Gastroesophageal sphincter (tissue), 4 donors: ENCODE data around the gene TPM3. TPM values are rescaled to one million over a fixed set of nuclear protein-coding genes. Genes with fewer than 3 reads are reported as not detected.
A peak's percentile ranks its signal among the peaks of the same experiment; 100 is the strongest.
"Not testable (repeated sequence)": the region's sequence is repeated elsewhere in the genome, so short reads cannot be mapped to it uniquely, and the experiment has no call there.

Experiments used
- ATAC-seq: fragments of 150-250 bp; one replicate; pipeline ENCODE4 v1.9.1; 2016; ENCODE audit warnings: mild to moderate bottlenecking, moderate library complexity
- H3K27ac ChIP-seq, 4 donors: fragments of 200-600 bp; sonication (generic) in 3 of 4; 1 replicate in 3 of 4; 2 replicates in 1 of 4; pipeline ENCODE4 v1.5.1; 2016 to 2019
- H3K27me3 ChIP-seq: fragments of 200-600 bp; sonication (generic); one replicate; pipeline ENCODE4 v1.5.1; 2019
- H3K36me3 ChIP-seq, 2 donors: fragments of 200-600 bp; sonication (generic); one replicate each; pipeline ENCODE4 v1.5.1; 2019; ENCODE audit warnings: control low read depth in 1 of 2
- H3K4me1 ChIP-seq, 3 donors: fragments of 200-600 bp; sonication (generic); 1 replicate in 2 of 3; 2 replicates in 1 of 3; pipeline ENCODE4 v1.5.1; 2016 to 2019; ENCODE audit warnings: control low read depth in 2 of 3
- H3K4me3 ChIP-seq, 2 donors: fragments of 200-600 bp; sonication (generic); one replicate each; pipeline ENCODE4 v1.5.1; 2019; ENCODE audit warnings: mild to moderate bottlenecking in 1 of 2, moderate library complexity in 1 of 2
- H3K9me3 ChIP-seq, 3 donors: fragments of 200-600 bp; sonication (generic); one replicate each; pipeline ENCODE4 v1.5.1; 2017 to 2019; ENCODE audit warnings: control low read depth in 2 of 3
- EP300 ChIP-seq: sonication (generic); formaldehyde crosslinking; IDR thresholded peaks from one replicate; pipeline ENCODE4 v1.6.1; 2017; ENCODE audit warnings: antibody characterized with exemption, mild to moderate bottlenecking
- POLR2A ChIP-seq, 2 donors: fragments of 450-650 bp; IDR thresholded peaks; one replicate each; pipeline ENCODE4 v1.6.1; 2017; ENCODE audit warnings: antibody characterized with exemption in 2 of 2, mild to moderate bottlenecking in 2 of 2, moderate library complexity in 1 of 2
- POLR2AphosphoS5 ChIP-seq: sonication (generic); formaldehyde crosslinking; IDR thresholded peaks from one replicate; pipeline ENCODE4 v1.6.1; 2017; ENCODE audit warnings: antibody characterized with exemption
- WGBS, 2 donors: methylation state at CpG; one replicate each; pipeline ENCODE4 v1.1.5; 2018; ENCODE audit warnings: low coverage in 1 of 2; 5-methylcytosine and 5-hydroxymethylcytosine counted together
- total RNA-seq, 4 donors: library from RNA; depleted of rRNA; stranded (reverse); fragments of >200 nt; gene quantifications; one replicate each; pipeline ENCODE4 v1.1.0, GENCODE V29; 2016
- TF ChIP-seq, protein P1 (sequence below), 4 experiments: fragments of 200-600 bp in 2 of 4; fragments of 450-650 bp in 2 of 4; sonication (generic) in 1 of 4; IDR thresholded peaks; one replicate each; pipeline ENCODE4 v1.5.1; 2017 to 2019; ENCODE audit warnings: antibody characterized with exemption in 4 of 4, mild to moderate bottlenecking in 2 of 4, moderate library complexity in 2 of 4

Gene TPM3
- total RNA-seq, 4 donors from 2014 or later, result 95.9 to 275 (median 151) TPM

DNA sequence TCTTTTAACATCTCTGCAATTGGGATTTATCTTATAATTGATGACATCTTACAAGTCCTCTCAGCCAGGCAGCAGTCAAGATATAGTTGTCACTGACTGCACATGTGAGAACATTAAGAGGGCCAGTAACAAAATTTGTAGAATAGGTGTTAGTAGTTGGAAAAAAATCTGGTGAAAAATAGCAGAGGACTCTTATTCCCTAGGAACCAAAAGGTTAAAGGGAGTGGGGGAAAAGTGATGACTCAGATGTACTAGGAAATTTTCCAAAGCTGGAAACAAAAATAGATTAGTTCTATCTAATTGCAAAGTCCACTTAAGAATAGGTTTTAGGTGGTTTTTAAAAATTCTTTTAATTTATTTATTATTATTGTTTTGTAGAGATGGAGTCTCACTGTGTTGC is 40.6 kb downstream of the TPM3 start:
- TF ChIP-seq POLR2AphosphoS5, result no peak
- no peak for TF ChIP-seq EP300
- H3K27ac ChIP-seq, result peak overlapping the region in 2 of 4 donors; percentile 14 to 35
- H3K27me3 ChIP-seq, result no peaks in the 10 kb centered on the region
- H3K36me3 ChIP-seq, result peaks cover 0 to 4% of the 10 kb centered on the region in 2 donors
- no peaks in the 10 kb centered on the region for H3K9me3 ChIP-seq
- H3K4me3 ChIP-seq, result no peak overlapping the region
- peaks cover 4 to 30% (median 10%) of the 10 kb centered on the region in 3 donors for H3K4me1 ChIP-seq
- no peak for ATAC-seq

DNA sequence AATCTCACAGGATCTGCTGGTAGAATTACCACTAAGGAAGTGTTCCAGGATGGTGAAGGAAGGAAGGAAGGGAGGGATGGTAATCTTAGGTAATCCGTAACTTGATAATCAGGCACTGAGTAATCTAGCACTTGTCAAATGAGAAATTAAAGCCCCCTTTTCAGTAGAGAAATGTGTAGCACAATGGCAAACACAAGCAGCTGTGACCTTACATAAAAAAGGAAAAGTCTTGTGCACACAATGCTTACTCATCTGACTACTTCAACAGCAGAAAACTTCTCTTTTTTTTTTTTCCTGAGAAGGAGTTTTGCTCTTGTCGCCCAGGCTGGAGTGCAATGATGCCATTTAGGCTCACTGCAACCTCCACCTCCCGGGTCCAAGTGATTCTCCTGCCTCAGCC is 43.1 kb downstream of the TPM3 start:
- WGBS, 2 donors, result 42 to 83% methylated on average over 1 to 3 of the region's 3 CpGs
- no peak overlapping the region for H3K4me3 ChIP-seq
- H3K27me3 ChIP-seq, result no peaks in the 10 kb centered on the region
- no peaks in the 10 kb centered on the region for H3K9me3 ChIP-seq
- no peak overlapping the region for H3K27ac ChIP-seq
- peaks cover 0 to 8% (median 0%) of the 10 kb centered on the region in 3 donors for H3K4me1 ChIP-seq
- no peak for ATAC-seq
- no peaks in the 10 kb centered on the region for H3K36me3 ChIP-seq
- no peak for TF ChIP-seq POLR2AphosphoS5
- TF ChIP-seq POLR2A (IDR thresholded peaks at IDR 0.05), result no peak
- TF ChIP-seq, protein P1, sequence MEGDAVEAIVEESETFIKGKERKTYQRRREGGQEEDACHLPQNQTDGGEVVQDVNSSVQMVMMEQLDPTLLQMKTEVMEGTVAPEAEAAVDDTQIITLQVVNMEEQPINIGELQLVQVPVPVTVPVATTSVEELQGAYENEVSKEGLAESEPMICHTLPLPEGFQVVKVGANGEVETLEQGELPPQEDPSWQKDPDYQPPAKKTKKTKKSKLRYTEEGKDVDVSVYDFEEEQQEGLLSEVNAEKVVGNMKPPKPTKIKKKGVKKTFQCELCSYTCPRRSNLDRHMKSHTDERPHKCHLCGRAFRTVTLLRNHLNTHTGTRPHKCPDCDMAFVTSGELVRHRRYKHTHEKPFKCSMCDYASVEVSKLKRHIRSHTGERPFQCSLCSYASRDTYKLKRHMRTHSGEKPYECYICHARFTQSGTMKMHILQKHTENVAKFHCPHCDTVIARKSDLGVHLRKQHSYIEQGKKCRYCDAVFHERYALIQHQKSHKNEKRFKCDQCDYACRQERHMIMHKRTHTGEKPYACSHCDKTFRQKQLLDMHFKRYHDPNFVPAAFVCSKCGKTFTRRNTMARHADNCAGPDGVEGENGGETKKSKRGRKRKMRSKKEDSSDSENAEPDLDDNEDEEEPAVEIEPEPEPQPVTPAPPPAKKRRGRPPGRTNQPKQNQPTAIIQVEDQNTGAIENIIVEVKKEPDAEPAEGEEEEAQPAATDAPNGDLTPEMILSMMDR (IDR thresholded peaks at IDR 0.05), result no peak
- no peak for TF ChIP-seq EP300

DNA sequence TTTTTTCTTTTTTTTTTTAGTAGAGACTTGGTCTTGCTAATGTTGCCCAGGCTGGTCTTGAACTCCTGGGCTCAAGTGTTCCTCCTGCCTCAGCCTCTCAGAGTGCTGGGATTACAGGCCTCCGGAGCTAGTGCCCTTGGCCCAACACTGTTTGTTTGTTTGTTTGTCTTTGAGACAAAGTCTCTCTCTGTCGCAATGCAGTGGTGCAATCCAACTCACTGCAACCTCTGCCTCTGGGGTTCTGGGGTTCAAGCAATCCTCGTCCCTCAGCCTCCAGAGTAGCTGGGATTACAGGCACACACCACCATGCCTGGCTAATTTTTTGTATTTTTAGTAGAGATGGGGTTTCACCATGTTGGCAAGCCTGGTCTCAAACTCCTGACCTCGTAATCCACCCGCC is 44.4 kb downstream of the TPM3 start:
- not testable (repeated sequence) for H3K36me3 ChIP-seq, H3K9me3 ChIP-seq, H3K27me3 ChIP-seq, H3K4me1 ChIP-seq, H3K4me3 ChIP-seq, ATAC-seq, H3K27ac ChIP-seq
- WGBS, 2 donors, result 67% methylated on average over 1 of the region's 5 CpGs; no CpG with 5 or more reads in 1 of the 2 donors

DNA sequence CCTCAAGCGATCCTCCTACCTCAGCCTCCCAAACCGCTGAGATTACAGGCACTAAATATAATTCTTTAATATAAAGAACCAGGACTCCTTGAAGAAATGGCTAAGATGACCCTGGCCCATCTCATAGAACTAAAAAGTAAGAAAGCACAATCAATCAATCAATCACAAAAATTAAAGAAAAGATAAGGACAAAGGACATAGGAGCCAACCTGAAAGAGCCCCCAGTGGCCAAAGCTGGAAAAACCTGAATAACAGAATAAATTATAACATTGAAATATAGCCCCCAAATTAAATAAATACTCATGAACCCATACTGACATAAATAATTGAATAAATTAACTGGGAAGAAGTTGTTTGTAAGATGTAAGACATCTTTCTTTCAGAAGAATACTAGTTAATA is 45.9 kb downstream of the TPM3 start:
- no peak for ATAC-seq
- Histone ChIP-seq H3K36me3 (no peaks in the 10 kb centered on the region), H3K4me1 (peaks cover 0 to under 1% (median 0%) of the 10 kb centered on the region in 3 donors), H3K27me3 (no peaks in the 10 kb centered on the region), H3K9me3 (no peaks in the 10 kb centered on the region), H3K4me3 (no peak overlapping the region), H3K27ac (no peak overlapping the region)
- 60 to 94% methylated on average over 1 to 2 of the region's 2 CpGs for WGBS, 2 donors
- TF ChIP-seq, protein P1 (IDR thresholded peaks at IDR 0.05), result peak in 3 of 4 experiments; percentile 8 to 14 (median 13)
- no peak for TF ChIP-seq POLR2A (IDR thresholded peaks at IDR 0.05)

DNA sequence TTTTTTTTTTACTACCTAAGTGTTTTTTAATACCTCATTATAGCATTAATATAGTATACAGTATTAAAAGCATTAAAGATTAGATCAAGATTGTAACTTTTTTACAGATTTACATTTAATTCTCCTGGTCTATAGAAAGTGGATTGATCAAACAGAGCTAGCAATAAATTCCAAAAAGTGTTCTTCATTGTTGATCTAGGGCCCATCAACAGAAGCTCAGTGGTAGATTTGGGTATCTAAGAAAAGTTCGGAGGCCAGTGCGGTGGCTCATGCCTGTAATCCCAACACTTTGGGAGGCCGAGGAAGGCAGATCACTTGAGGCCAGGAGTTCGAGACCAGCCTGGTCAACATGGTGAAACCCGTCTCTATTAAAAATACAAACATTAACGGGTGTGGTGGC is 49.5 kb downstream of the TPM3 start:
- Histone ChIP-seq H3K4me3 (no peak overlapping the region), H3K27me3 (no peaks in the 10 kb centered on the region), H3K4me1 (no peaks in the 10 kb centered on the region), H3K36me3 (no peaks in the 10 kb centered on the region), H3K27ac (no peak overlapping the region), H3K9me3 (no peaks in the 10 kb centered on the region)
- TF ChIP-seq POLR2A (IDR thresholded peaks at IDR 0.05) (no peak), EP300 (no peak), POLR2AphosphoS5 (no peak)
- no peak for ATAC-seq
- WGBS, 2 donors, result 100% methylated on average over 1 to 2 of the region's 6 CpGs

DNA sequence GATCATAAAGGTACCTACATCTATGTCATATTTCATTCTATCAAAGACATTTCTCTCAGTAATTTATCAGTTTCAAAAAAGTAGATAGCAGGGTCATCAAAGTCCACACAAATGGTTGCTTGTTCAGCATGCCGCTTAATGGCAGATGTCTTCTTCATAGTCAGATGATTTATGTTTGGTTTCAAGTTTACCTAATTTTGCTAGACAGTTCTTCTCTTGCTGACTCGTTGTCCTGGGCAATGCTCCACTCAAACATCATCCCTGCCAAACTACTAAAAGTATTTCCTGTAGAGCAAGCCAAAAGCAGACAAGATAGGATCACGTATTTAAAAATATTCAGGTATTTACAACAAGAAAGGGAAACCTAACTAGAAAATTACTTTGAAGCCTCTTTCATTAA is 50.7 kb downstream of the TPM3 start:
- no peak overlapping the region for H3K4me3 ChIP-seq
- H3K4me1 ChIP-seq, result no peaks in the 10 kb centered on the region
- H3K27me3 ChIP-seq, result no peaks in the 10 kb centered on the region
- WGBS, 2 donors, result 14 to 29% methylated on average over 2 to 3 of the region's 3 CpGs
- TF ChIP-seq EP300 (no peak), POLR2AphosphoS5 (no peak), POLR2A (IDR thresholded peaks at IDR 0.05) (no peak)
- TF ChIP-seq, protein P1 (IDR thresholded peaks at IDR 0.05), result no peak
- no peak overlapping the region for H3K27ac ChIP-seq
- ATAC-seq, result no peak
- H3K9me3 ChIP-seq, result no peaks in the 10 kb centered on the region
- H3K36me3 ChIP-seq, result no peaks in the 10 kb centered on the region

DNA sequence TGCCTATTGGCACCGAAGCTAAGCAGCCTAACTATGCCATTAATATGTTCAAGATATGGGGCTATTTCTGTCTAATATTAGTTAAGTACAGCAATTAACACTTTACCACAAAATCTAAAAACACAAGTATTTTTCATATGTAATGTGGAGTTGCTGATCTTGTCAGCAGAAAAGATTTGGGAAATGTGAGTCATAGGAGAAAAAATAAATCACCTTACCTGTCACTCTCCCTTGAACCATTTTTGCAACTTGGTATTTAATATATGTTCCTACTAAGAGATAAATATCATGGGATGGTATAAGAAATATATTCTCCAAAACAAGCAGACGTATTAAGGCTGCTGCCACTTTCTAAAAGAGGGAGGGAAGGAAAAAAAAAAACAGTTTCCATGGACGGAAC is 54.0 kb downstream of the TPM3 start:
- Histone ChIP-seq H3K27me3 (no peaks in the 10 kb centered on the region), H3K27ac (no peak overlapping the region), H3K36me3 (no peaks in the 10 kb centered on the region), H3K4me1 (no peaks in the 10 kb centered on the region), H3K4me3 (no peak overlapping the region), H3K9me3 (no peaks in the 10 kb centered on the region)
- no peak for ATAC-seq
- no peak for TF ChIP-seq POLR2A (IDR thresholded peaks at IDR 0.05)
- no peak for TF ChIP-seq POLR2AphosphoS5
- TF ChIP-seq EP300, result no peak
- TF ChIP-seq, protein P1 (IDR thresholded peaks at IDR 0.05), result no peak
- WGBS, 2 donors, result 74 to 85% methylated on average over 3 of the region's 3 CpGs
